G401 (cell line): ENCODE measurements around the gene CTNS. TPM values are rescaled to one million over a fixed set of nuclear protein-coding genes. Genes with fewer than 3 reads are reported as not detected.
"Not testable (repeated sequence)": the region's sequence is repeated elsewhere in the genome, so short reads cannot be mapped to it uniquely, and the experiment has no call there.

Experiments
- DNase-seq: peaks from one replicate; pipeline ENCODE4 v3.0.0-alpha.2; 2015; ENCODE audit warnings: low spot score
- in situ Hi-C: cut with HindIII; loops from 2 replicates; pipeline ENCODE4 v1.10.0; 2016; ENCODE audit warnings: low sequenced_read_pairs, mixed read lengths
- total RNA-seq: library from RNA; depleted of rRNA; stranded (reverse); fragments of >200 nt; shearing (Covaris generic); gene quantifications from 2 replicates; pipeline ENCODE4 v1.2.3, GENCODE V29; 2014; rRNA removed

The CTNS gene
- total RNA-seq, 1 experiment from 2014 or later, result 22.2 TPM

GRCh38 chr17:3697103-3697476, 60.5 kb downstream of the CTNS start:
- DNase-seq, result peak; percentile 40
- in situ Hi-C loops, result no loop called here

- DNase-seq, result no peak
- in situ Hi-C loops, result no loop called here
Observed at GRCh38 chr17:3698139-3698538, 61.6 kb downstream of the CTNS start.

DNA sequence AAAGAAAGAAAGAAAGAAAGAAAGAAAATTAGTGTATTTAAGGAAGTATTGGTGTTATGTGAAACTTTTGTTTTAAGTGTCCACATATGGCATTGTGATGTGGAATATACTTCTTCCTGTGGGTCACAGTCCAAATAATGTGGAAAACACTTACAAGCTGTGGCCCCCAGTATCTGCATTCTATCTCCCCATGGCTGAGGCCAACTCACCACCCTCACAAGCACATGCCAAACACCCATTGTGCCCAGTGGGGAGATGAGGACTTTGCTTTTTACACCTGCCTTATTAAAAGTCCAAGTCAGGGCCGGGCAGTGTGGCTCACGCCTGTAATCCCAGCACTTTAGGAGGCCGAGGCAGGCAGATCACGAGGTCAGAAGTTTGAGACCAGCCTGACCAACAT, 63.4 kb downstream of the CTNS start:
- in situ Hi-C loops, result no loop called here
- no peak for DNase-seq

DNA sequence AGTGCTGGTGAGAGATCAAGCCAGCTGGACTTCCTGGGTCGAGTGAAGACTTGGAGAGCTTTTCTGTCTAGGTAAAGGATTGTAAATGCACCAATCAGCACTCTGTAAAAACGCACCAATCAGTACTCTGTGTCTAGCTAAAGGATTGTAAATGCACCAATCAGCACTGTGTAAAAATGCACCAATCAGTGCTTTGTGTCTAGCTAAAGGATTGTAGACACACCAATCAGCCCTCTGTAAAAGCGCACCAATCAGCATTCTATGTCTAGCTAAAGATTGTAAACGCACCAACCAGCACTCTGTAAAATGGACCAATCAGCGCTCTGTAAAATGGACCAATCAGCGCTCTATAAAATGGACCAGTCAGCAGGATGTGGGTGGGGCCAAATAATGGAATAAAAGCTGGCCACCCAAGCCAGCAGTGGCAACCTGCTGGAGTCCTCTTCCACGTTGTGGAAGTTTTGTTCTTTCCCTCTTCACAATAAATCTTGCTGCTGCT, 65.5 kb downstream of the CTNS start:
- DNase-seq, in situ Hi-C loops: not testable (repeated sequence)

- DNase-seq, result no peak
- in situ Hi-C loops, result no loop called here
Observed at GRCh38 chr17:3704931-3705717, 68.6 kb downstream of the CTNS start.

DNA sequence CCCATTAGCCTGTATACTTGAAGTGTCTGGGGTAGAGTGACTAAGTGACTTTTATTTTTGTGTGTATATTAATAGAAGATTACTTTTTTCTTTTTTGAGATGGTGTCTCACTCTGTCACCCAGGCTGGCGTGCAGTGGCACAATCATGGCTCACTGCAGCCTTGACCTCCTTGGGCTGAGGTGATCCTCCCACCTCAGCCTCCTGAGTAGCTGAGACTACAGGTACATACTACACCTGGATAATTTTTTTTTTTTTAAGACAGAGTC, 69.1 kb downstream of the CTNS start:
- DNase-seq, in situ Hi-C loops: not testable (repeated sequence)

DNA sequence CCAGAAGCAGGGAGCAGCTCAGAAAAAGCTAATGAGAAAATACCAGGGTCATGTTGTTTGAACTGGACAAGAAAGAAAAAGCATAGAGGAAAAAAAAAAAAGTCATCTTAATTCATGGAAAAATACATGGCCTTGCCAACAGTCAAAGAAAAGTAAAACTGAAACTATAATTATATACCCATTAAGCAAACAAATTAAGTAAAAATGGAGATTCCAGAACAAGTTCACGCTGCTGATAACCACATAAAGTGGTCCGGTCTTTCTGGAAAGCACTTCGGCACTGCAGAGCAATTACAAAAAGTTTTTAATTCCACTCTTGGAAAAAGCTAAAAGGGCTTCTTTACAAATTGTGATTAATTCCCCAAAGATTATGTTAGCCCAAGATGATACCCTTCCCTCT, 71.8 kb downstream of the CTNS start:
- in situ Hi-C loops, result no loop called here
- no peak for DNase-seq

DNA sequence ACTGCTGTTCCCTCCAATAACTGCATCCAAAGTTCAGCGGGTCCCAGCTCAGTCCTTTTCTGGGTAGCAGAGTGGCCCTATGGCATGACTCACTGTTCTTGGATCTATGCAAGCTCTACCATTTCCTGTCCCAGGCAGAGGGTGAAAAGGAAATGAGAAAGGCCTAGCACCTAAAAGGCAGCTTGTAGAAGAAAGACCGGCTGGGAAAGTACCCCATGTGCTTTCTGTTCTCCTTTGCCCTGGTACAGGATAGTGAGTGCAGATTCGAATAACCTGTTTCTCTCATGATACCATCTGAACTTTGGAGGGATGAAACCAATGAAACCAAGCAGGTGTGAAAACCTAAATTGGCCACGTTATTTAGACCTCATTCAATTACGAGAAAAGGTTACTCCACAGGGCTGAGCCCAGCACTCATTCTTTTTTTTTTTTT, 74.4 kb downstream of the CTNS start:
- DNase-seq, result no peak
- in situ Hi-C loops, result no loop called here

Other genes starting within 250 kb of the CTNS start
- gene OR1E1, start 238.3 kb upstream of the CTNS start, total RNA-seq, result not detected in 2 replicates
- gene OR3A3, start 225.4 kb upstream of the CTNS start, total RNA-seq, result not detected in 2 replicates
- gene OR1E2, start 202.9 kb upstream of the CTNS start, total RNA-seq, result not detected in 2 replicates
- not detected in 2 replicates for gene SPATA22, start 164.9 kb upstream of the CTNS start, total RNA-seq
- not detected in 2 replicates for gene ASPA, start 160.8 kb upstream of the CTNS start, total RNA-seq
- 0.25 and 0.61 TPM in 2 replicates for gene TRPV3, start 78.9 kb upstream of the CTNS start, total RNA-seq
- 0.86 and 1.2 TPM in 2 replicates for gene TRPV1, start 27.3 kb upstream of the CTNS start, total RNA-seq
- 37.8 and 41.2 TPM in 2 replicates for gene SHPK, start 510 bp upstream of the CTNS start, total RNA-seq
- 111 and 146 TPM in 2 replicates for gene TAX1BP3, start 31.8 kb downstream of the CTNS start, total RNA-seq
- gene EMC6, start 32.1 kb downstream of the CTNS start, total RNA-seq, result 101 and 105 TPM in 2 replicates
- 1.0 and 12.9 TPM in 2 replicates for gene P2RX5, start 59.4 kb downstream of the CTNS start, total RNA-seq
- 11.7 and 20.9 TPM in 2 replicates for gene HASPIN, start 87.1 kb downstream of the CTNS start, total RNA-seq
- 24.7 and 29.6 TPM in 2 replicates for gene ITGAE, start 164.4 kb downstream of the CTNS start, total RNA-seq
- 12.9 and 39.6 TPM in 2 replicates for gene NCBP3, start 209.5 kb downstream of the CTNS start, total RNA-seq